Erythroblast (primary cell): ENCODE data around the gene SOX6.
"Not testable (repeated sequence)": the region's sequence is repeated elsewhere in the genome, so short reads cannot be mapped to it uniquely, and the experiment has no call there.

Experiments used
- DNase-seq, 2 experiments: peaks; one replicate each; lab custom pipeline; 2025; lab: John Stamatoyannopoulos, UW
- GATA1 ChIP-seq: IDR thresholded peaks from 2 replicates; pipeline ENCODE4 v1.6.1; 2011; ENCODE audit warnings: low read depth, mild to moderate bottlenecking, control low read depth, low read length, moderate library complexity
- POLR2A ChIP-seq: IDR thresholded peaks from 2 replicates; pipeline ENCODE4 v1.6.1; 2011; ENCODE audit warnings: mild to moderate bottlenecking, low read length

Gene SOX6

DNA sequence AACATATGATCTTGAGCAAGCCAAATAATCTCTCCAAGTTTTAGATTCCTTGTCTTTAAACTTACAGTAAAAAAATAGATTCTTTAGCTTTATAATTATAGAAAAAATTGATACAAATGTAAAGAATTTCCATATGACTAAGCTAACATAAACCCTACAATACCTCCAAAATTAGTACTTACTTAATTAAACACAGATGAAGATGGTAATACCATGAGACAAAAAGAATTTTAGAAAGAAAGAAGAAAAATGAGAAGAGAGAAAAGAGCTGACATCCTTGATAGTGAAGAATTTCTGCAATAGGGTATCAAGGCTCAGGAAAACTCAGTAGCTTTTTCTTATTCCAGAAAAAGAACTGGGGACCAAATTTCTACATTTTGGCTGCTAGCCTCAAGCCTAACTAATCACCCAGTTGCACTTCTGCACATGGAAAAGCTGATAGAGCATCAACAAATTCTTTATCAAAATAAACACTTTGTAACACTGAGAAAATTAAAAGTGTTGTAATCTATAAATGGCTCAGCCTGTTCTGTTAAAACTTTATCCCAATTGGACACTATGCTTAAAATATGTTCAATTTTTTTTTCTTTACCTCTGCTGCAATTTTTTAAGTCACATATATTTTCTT, 24.7 kb upstream of the SOX6 start:
- peak; percentile 76 to 80 for DNase-seq
- TF ChIP-seq POLR2A (peak; percentile 52), GATA1 (no peak)

DNA sequence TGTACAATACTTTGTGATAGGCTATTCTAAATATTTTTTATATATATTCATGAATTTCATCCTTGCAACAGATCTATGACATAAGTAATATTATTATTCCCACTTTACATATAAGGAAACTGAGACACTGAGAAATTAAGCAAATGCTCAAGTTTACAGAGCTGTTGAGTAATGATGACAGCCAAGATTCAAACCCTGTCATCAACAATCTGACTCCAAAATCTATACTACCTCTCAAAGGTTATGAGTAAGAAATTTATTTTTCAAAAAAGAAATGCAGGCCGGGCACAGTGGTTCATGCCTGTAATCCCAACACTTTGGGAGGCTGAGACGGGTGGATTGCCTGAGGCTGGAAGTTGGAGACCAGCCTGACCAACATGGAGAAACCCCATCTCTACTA, 22.6 kb upstream of the SOX6 start:
- TF ChIP-seq GATA1: no peak
- no peak for TF ChIP-seq POLR2A
- DNase-seq: peak; percentile 34 to 60

DNA sequence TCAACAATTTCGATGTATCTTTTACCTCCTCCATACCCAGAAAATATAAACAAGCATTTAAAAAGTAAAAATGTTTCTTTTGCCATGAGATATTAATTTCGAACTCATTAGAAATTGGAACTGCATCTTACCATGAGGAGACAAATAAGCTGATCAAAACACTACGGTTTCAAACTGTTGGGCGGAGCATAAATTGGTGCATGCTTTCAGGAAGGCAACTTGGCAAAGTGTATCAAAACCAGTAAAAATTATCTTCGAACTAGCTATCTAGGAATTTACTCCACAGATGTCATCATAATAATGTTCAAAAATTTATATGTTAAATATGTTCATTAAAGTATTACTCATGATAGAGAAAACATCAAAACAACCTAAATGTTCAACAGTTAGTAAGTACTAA, 21.4 kb upstream of the SOX6 start:
- DNase-seq: peak; percentile 28 to 40
- TF ChIP-seq POLR2A (no peak), GATA1 (no peak)

DNA sequence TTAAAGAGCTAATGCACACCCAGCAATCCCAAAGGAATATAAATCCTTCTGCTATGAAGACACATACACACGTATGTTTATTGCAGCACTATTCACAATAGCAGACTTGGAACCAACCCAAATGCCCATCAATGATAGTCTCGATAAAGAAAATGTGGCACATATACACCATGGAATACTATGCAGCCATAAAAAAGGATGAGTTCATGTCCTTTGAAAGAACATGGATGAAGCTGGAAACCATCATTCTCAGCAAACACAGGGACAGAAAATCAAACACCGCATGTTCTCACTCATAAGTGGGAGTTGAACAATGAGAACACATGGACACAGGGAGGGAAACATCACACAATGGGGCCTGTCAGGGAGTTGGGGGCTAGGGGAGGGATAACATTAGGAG, 19.3 kb upstream of the SOX6 start:
- DNase-seq: not testable (repeated sequence)

DNA sequence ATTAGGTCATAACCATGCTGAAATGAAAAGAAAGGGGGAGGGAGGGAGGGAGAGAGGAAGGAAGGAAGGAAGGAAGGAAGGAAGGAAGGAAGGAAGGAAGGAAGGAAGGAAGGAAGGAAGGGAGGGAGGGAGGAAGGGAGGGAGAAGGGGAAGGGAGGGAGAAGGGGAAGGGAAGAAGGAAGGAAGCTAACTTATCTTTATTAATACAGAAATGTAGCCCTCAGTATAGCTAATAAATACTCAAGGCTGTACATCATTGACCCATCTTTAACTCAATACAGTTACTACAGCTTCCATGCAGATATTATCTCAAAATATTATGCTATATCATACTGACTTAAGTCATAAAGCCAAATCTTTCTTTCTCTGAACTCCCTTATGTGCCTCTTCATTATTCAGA, 17.4 kb upstream of the SOX6 start:
- TF ChIP-seq GATA1: no peak
- TF ChIP-seq POLR2A: no peak

DNA sequence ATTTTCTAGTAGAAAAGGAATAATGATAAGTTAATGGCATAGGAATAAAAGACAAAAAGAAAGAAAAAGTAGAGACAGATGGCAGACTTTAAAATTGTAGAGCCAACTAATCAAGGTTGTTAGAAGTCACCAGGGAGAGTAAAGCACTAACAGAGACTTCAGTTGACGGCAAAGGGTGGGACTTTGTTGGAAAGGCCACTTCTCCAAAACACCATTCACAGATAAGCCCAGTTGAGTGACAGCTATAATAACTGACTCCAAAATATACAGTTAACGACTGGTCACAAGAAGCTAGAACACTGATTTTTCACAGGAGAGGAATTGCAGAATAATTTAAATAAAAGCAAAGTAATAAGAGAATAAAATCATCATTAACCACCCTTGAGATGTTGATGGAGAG, 16.0 kb upstream of the SOX6 start:
- peak; percentile 5 to 10 for DNase-seq
- TF ChIP-seq GATA1 (no peak), POLR2A (no peak)

More for the DNA sequence above, 17.4 kb upstream of the SOX6 start:
- DNase-seq: peak in 1 of 2 experiments; percentile 28

DNA sequence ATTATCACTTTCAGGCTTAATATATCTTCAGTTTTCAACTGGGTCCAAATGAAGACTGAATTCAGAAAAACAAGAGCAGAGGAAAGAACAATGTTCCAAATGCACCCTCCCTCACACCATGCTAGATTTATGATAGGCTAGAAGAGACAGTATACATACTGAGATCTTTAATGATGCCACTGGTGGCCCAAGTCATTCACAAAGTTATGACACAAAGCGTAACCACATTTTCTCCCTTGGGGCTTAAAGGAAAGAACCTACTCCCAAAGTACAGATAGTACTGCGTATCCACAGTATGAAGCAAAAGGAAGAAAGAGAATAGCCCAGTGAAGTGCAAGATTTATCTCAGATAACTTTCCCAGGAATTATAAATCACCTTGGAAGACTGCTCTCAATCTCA, 10.9 kb upstream of the SOX6 start:
- TF ChIP-seq GATA1 (no peak), POLR2A (no peak)

DNA sequence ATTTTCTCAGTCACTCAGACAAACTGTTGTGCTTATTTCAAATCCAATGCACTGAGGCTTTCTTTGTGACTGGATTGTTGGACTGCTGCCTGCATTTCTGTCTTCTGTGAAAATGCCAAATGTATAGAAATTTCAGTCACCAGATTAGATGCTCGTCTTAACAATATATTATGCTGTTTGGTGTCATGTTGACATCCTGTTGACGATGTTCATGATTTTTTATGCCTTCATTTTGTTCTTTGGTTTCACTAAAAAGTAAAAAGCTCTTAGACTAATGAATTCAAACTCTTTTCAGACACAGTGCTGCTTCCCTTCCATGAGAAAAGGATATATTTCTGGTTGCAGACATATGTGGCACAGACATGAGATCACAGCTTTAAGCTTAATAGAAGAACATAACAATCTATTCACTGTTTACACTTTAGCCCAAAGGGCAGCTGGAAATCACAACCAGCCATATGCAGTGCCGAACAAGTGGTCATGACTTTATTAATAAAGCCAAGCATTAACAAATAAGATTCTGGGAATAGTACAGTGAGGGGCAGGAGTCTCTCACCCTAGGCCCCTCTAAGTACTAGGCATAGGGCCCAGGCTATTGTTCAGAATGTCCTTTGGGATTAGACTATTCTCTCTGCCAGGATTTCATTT, 9.4 kb upstream of the SOX6 start:
- no peak for TF ChIP-seq GATA1
- TF ChIP-seq POLR2A: no peak
- DNase-seq: no peak

More for the DNA sequence above, 10.9 kb upstream of the SOX6 start:
- no peak for DNase-seq

DNA sequence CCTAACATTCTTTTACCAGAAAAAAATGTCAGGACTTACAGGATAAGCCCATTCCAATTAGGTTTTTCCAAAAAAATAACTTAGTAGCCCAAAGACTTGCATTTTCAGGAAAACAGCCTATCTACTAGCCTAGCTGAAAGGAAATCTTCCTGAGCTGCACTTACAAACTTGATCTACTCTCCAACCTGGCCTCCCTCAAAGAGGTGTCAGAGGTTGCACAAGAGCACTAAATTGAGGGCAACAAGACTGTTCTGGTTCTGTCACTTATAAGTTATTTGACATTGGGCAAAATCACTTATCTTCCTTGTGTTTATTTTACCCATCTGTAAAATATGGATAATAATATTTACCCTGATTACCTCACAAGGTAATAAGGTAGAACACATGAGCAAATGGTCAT, 7.9 kb upstream of the SOX6 start:
- TF ChIP-seq POLR2A (no peak), GATA1 (no peak)
- DNase-seq: peak; percentile 32 to 56

DNA sequence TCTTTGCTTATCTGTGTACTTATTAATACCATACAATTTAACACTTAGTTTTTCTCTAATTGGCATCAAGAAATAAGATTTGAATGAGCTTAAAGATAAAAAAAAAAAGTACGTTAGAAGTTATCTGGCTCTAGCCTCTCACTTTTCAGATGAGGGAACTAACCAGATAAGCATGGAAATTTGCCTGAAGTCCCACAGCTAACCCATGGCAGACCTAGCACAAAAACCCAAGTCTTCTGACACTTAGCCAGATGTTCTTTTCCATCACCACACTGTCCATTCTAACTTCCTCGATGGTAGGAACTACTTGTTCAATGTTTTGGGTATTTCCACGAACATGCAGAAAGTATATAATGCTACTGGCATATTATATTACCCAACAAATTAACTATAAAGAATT, 7.4 kb upstream of the SOX6 start:
- TF ChIP-seq GATA1 (no peak), POLR2A (no peak)
- DNase-seq: peak; percentile 46 to 58

DNA sequence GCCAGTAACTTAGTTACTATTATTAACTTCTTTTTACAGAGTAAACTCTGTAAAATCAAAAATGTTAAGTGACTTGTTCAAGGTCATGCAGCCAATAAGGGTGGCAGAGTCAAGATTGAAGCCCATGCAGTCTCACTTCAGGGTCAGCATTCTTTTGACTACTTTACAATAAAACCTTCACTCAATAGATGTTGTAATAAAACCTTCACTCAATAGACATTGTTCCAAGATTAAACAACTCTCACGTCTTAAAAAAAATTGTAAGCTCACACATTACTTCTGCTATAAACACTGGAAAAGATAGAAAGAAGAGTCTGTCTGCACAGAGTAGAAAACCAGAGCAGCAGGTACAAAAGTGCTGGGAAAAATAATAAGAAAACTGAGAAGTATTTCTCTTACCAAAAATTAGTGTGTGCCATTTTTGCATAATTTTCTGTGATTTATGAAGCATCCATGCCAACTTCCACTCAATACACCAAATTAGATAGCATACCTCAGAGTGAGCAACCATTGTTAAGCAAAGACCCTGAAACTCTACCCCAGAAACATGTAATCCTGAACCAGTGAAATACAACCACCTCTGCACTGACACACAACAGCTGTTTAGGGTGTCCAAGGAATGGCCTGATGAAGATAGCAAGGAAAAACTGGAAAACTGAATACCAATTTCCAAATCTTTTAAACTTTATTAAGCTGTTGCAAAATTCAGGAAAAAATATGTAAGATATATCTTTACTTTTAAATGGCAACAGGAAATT, 4.9 kb upstream of the SOX6 start:
- DNase-seq: no peak
- TF ChIP-seq POLR2A (no peak), GATA1 (no peak)

DNA sequence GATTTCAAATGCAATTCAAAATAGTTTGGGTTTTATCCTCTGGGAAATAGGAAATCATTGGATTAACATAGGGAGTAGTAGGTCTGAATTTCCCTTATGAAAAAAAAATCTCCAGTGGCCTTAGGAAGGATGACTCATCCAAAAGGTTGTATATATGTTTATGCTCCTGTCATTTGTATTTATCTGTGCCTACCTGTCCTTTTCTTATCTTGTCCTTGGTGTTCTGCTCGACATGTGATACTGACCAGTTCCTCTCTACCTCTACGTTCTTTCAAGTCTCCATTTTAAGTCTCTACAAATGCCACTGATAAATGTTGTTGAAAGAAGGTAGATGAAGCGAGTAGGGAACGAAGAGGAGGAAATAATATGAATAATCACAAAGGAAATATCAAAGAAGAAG, 3.0 kb upstream of the SOX6 start:
- peak; percentile 11 to 38 for DNase-seq

DNA sequence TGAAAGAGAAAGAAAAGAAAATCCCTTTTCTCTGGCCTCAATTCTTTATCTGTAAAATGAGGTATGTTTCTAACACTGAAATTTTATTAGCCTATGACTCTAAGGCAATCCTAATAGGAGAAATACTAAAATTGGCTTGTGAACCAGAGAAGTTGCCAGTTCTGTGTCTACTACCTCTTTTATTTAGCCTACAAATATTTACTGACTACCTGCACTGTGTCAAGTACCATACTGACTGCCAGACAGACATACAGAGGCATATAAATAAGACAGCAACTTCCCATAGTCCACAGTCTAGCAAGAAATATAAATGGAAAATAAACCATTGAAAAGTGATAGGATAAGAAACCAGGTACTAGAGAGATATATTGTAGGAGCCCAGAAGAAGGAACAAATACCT, 2.4 kb upstream of the SOX6 start:
- no peak for TF ChIP-seq POLR2A
- TF ChIP-seq GATA1: no peak
- DNase-seq: no peak

More for the DNA sequence above, 3.0 kb upstream of the SOX6 start:
- TF ChIP-seq GATA1: no peak
- TF ChIP-seq POLR2A: no peak

DNA sequence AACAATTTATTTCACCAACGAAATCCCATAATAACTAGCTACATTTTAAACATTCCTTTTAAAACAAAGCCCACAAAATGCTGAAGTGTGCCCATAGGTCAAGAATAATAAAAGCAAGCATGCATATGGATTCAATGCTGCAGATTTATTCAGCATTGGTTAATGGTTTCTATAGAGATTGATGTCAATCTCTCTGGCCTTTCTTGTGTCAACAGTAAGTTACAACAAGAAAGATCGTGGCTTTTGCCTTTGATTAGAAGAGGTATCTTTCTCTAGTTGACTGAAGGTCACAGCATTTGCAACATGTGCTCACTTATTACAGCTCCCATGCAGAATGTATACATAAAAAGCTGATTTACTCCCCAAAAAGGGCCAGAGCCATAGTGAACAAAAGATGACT, 1.4 kb upstream of the SOX6 start:
- no peak for DNase-seq
- TF ChIP-seq GATA1 (no peak), POLR2A (no peak)
